HG02623 (cell line): ENCODE measurements around the gene KCNG3.

Source experiments
- ATAC-seq: cut with Tn5 transposase; IDR thresholded peaks from one replicate; pipeline ENCODE4 v1.9.1; 2021; ENCODE audit warnings: moderate library complexity; ENCODE audit not compliant: unreplicated experiment

KCNG3 gene

GRCh38 chr2:42488297-42488696, 5.5 kb downstream of the KCNG3 start:
- no peak for ATAC-seq

- no peak for ATAC-seq
Observed at GRCh38 chr2:42486145-42486906, 7.5 kb downstream of the KCNG3 start.

- no peak for ATAC-seq
Observed at GRCh38 chr2:42480402-42480801, 13.4 kb downstream of the KCNG3 start.

GRCh38 chr2:42474765-42475454, 18.9 kb downstream of the KCNG3 start:
- ATAC-seq: no peak

GRCh38 chr2:42470706-42471105, 23.1 kb downstream of the KCNG3 start:
- no peak for ATAC-seq

GRCh38 chr2:42464631-42465030, 29.2 kb downstream of the KCNG3 start:
- no peak for ATAC-seq

- ATAC-seq: no peak
Observed at GRCh38 chr2:42463570-42463969, 30.2 kb downstream of the KCNG3 start.

- no peak for ATAC-seq
Observed at GRCh38 chr2:42459296-42459695, 34.5 kb downstream of the KCNG3 start.

- ATAC-seq: no peak
Observed at GRCh38 chr2:42458396-42458795, 35.4 kb downstream of the KCNG3 start.

GRCh38 chr2:42457011-42457410, 36.8 kb downstream of the KCNG3 start:
- no peak for ATAC-seq

- ATAC-seq: no peak
Observed at GRCh38 chr2:42456126-42456839, 37.5 kb downstream of the KCNG3 start.

GRCh38 chr2:42452545-42452944, 41.2 kb downstream of the KCNG3 start:
- ATAC-seq: no peak

GRCh38 chr2:42450136-42450535, 43.6 kb downstream of the KCNG3 start:
- no peak for ATAC-seq

GRCh38 chr2:42449163-42450087, 44.4 kb downstream of the KCNG3 start:
- ATAC-seq: no peak

- ATAC-seq: no peak
Observed at GRCh38 chr2:42448163-42448562, 45.6 kb downstream of the KCNG3 start.

GRCh38 chr2:42446503-42447271, 47.1 kb downstream of the KCNG3 start:
- ATAC-seq: no peak

GRCh38 chr2:42443718-42444399, 49.9 kb downstream of the KCNG3 start:
- no peak for ATAC-seq

GRCh38 chr2:42442774-42443173, 51.0 kb downstream of the KCNG3 start:
- ATAC-seq: no peak

- no peak for ATAC-seq
Observed at GRCh38 chr2:42438685-42439084, 55.1 kb downstream of the KCNG3 start.
